ENCODE data around the gene LY9. TPM values are rescaled to one million over a fixed set of nuclear protein-coding genes. Genes with fewer than 3 reads are reported as not detected.

The LY9 gene
- total RNA-seq, 1 donor from 2014 or later, result not detected

DNA sequence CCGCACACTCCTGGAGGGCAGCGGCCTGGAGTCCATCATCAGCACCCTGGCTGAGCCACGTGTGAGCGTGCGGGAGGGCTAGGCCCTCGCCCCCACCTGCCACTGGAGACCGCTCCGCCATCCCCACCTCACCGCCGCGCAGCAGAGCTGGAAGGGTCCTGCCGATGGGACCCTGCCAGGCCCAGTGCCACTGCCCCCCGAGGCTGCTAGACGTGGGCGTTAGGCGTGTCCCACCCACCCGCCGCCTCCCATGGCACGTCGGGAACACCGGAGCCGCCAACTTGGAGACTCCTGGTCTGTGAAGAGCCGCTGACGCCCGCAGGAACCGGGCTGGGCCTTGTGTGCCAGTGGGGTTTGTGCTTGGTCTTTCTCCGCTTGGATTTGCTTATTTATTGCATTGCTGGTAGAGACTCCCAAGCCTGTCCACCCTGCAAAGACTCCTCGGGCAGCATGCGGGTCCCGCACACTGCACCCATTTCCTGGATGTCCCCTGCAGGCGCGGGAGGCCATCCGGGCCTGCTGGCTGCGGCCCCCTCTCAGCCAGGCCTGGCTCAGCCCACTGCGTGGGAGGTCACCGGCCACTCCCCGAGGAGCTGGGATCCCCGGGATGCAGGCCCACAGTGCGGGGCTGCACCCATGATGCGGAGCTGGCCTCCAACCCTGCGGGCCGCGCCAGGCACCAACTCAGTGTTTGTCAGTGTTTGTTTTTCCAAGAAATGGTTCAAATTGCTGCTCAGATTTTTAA is 6.0 kb downstream of the LY9 start:
- H3K4me2 ChIP-seq, result no peak overlapping the region
- no peaks in the 10 kb centered on the region for H4K20me1 ChIP-seq (ENCODE audit: low read depth)

DNA sequence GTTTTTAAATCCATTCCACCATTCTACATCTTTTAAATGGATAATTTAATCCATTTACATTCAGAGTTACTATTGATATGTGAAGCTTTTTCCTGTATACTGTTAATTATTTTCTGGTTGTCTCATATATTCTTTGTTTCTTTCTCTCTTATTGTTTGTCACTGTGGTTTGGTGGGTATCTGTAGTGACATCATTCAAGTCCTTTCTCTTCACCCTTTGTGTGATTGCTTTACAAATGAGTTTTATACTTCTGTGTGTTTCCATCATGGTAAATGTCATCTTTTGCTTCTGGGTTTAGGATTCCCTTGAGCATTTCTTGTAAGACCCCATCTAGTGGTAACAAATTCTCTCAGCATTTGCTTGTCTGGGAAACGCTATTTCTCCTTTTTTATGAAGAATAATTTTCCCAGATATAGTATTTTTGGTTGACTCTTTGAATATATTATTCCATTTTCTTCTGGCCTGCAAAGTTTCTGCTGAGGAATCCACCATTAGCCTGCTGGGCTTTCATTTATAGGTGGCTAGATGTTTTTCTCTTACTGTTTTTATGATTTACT is 10.2 kb downstream of the LY9 start:
- H3K27me3 Mint-ChIP-seq (ENCODE audit: insufficient read depth, low read depth), result peaks cover 5% of the 10 kb centered on the region
- no peak overlapping the region for H3K4me3 ChIP-seq
- no peak for DNase-seq (ENCODE audit: low spot score)
- H3K9me3 Mint-ChIP-seq, result peaks cover 27% of the 10 kb centered on the region
- H3K27ac ChIP-seq, result no peak overlapping the region
- TF ChIP-seq EZH2 (IDR thresholded peaks at IDR 0.05), result no peak
- TF ChIP-seq EZH2phosphoT487 (IDR thresholded peaks at IDR 0.05), result no peak
- TF ChIP-seq, protein P1, sequence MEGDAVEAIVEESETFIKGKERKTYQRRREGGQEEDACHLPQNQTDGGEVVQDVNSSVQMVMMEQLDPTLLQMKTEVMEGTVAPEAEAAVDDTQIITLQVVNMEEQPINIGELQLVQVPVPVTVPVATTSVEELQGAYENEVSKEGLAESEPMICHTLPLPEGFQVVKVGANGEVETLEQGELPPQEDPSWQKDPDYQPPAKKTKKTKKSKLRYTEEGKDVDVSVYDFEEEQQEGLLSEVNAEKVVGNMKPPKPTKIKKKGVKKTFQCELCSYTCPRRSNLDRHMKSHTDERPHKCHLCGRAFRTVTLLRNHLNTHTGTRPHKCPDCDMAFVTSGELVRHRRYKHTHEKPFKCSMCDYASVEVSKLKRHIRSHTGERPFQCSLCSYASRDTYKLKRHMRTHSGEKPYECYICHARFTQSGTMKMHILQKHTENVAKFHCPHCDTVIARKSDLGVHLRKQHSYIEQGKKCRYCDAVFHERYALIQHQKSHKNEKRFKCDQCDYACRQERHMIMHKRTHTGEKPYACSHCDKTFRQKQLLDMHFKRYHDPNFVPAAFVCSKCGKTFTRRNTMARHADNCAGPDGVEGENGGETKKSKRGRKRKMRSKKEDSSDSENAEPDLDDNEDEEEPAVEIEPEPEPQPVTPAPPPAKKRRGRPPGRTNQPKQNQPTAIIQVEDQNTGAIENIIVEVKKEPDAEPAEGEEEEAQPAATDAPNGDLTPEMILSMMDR (IDR thresholded peaks at IDR 0.05), result no peak
- H3K27ac Mint-ChIP-seq, result no peak overlapping the region
- no peaks in the 10 kb centered on the region for H3K4me1 ChIP-seq
- H2AFZ ChIP-seq (replicated peaks), result no peak overlapping the region
- H4K20me1 ChIP-seq (ENCODE audit: low read depth), result no peaks in the 10 kb centered on the region
- no peak overlapping the region for H3K9ac ChIP-seq
- H3K9me3 ChIP-seq (ENCODE audit: low read depth), result peaks cover 3% of the 10 kb centered on the region
- H3K4me1 Mint-ChIP-seq, result no peaks in the 10 kb centered on the region
- H3K36me3 ChIP-seq, result no peaks in the 10 kb centered on the region
- H3K4me2 ChIP-seq, result no peak overlapping the region
- no peaks in the 10 kb centered on the region for H3K27me3 ChIP-seq
- H3K79me2 ChIP-seq (ENCODE audit: low read depth), result no peaks in the 10 kb centered on the region
- H3F3A ChIP-seq (ENCODE audit: low read depth), result no peaks in the 10 kb centered on the region
- H3K36me3 Mint-ChIP-seq, result no peaks in the 10 kb centered on the region
- no peak overlapping the region for H3K4me3 Mint-ChIP-seq

More for the DNA sequence above, 6.0 kb downstream of the LY9 start:
- peaks cover 2% of the 10 kb centered on the region for H3K9me3 ChIP-seq (ENCODE audit: low read depth)
- H3K27me3 ChIP-seq, result no peaks in the 10 kb centered on the region
- Mint-ChIP-seq H3K9me3 (peaks cover 19% of the 10 kb centered on the region), H3K27ac (no peak overlapping the region), H3K27me3 (ENCODE audit: insufficient read depth, low read depth) (peaks cover 7% of the 10 kb centered on the region), H3K36me3 (no peaks in the 10 kb centered on the region), H3K4me1 (no peaks in the 10 kb centered on the region), H3K4me3 (no peak overlapping the region)
- no peaks in the 10 kb centered on the region for H3F3A ChIP-seq (ENCODE audit: low read depth)
- H3K4me1 ChIP-seq, result no peaks in the 10 kb centered on the region
- no peak for TF ChIP-seq EZH2phosphoT487 (IDR thresholded peaks at IDR 0.05)
- TF ChIP-seq, protein P1 (IDR thresholded peaks at IDR 0.05), result no peak
- no peak for TF ChIP-seq EZH2 (IDR thresholded peaks at IDR 0.05)
- no peaks in the 10 kb centered on the region for H3K36me3 ChIP-seq
- H2AFZ ChIP-seq (replicated peaks), result no peak overlapping the region
- H3K9ac ChIP-seq, result no peak overlapping the region
- no peak overlapping the region for H3K27ac ChIP-seq
- no peak overlapping the region for H3K4me3 ChIP-seq
- H3K79me2 ChIP-seq (ENCODE audit: low read depth), result no peaks in the 10 kb centered on the region
- DNase-seq (ENCODE audit: low spot score), result no peak

DNA sequence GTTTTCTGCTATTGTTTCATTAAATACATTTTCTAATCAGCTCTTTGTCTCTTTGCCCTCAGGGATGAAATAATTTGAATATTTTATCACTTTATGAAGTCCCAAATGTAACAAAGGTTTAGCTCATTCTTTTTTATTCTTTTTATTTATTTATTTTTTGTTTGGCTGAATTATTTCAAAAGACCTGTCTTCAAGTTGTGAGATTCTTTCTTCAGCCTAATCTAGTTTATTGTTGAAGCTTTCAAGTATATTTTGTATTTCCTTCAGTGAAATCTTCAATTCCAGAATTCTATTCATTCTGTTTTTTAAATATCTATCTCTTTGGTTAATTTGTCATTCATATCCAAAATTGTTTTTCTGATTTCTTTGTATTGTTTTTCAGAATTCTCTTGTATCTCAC is 10.8 kb downstream of the LY9 start:
- no peak overlapping the region for H2AFZ ChIP-seq (replicated peaks)
- Mint-ChIP-seq H3K4me3 (no peak overlapping the region), H3K27me3 (ENCODE audit: insufficient read depth, low read depth) (peaks cover 7% of the 10 kb centered on the region), H3K27ac (no peak overlapping the region), H3K36me3 (no peaks in the 10 kb centered on the region), H3K9me3 (peaks cover 27% of the 10 kb centered on the region), H3K4me1 (no peaks in the 10 kb centered on the region)
- H3F3A ChIP-seq (ENCODE audit: low read depth), result no peaks in the 10 kb centered on the region
- no peak overlapping the region for H3K9ac ChIP-seq
- DNase-seq (ENCODE audit: low spot score), result no peak
- TF ChIP-seq, protein P1 (IDR thresholded peaks at IDR 0.05), result no peak
- TF ChIP-seq EZH2 (IDR thresholded peaks at IDR 0.05) (no peak), EZH2phosphoT487 (IDR thresholded peaks at IDR 0.05) (no peak)
- no peaks in the 10 kb centered on the region for H3K36me3 ChIP-seq
- H3K4me3 ChIP-seq, result no peak overlapping the region
- H3K4me1 ChIP-seq, result no peaks in the 10 kb centered on the region
- H3K4me2 ChIP-seq, result no peak overlapping the region
- no peaks in the 10 kb centered on the region for H3K27me3 ChIP-seq
- H4K20me1 ChIP-seq (ENCODE audit: low read depth), result no peaks in the 10 kb centered on the region
- no peak overlapping the region for H3K27ac ChIP-seq
- no peaks in the 10 kb centered on the region for H3K79me2 ChIP-seq (ENCODE audit: low read depth)
- H3K9me3 ChIP-seq (ENCODE audit: low read depth), result peaks cover 3% of the 10 kb centered on the region

All from neural progenitor cell (in vitro differentiated cells).